ENCODE data around the gene AP3M1.
A peak's percentile ranks its signal among the peaks of the same experiment; 100 is the strongest.

AP3M1 gene

GRCh38 chr10:74111799-74112198, 38.8 kb downstream of the AP3M1 start:
- Mint-ChIP-seq H3K4me3 (no peak overlapping the region), H3K27me3 (no peaks in the 10 kb centered on the region), H3K4me1 (ENCODE audit: low read depth) (peaks cover 7% of the 10 kb centered on the region), H3K9me3 (ENCODE audit: low read depth) (no peaks in the 10 kb centered on the region), H3K36me3 (peaks cover 23% of the 10 kb centered on the region), H3K27ac (no peak overlapping the region)

DNA sequence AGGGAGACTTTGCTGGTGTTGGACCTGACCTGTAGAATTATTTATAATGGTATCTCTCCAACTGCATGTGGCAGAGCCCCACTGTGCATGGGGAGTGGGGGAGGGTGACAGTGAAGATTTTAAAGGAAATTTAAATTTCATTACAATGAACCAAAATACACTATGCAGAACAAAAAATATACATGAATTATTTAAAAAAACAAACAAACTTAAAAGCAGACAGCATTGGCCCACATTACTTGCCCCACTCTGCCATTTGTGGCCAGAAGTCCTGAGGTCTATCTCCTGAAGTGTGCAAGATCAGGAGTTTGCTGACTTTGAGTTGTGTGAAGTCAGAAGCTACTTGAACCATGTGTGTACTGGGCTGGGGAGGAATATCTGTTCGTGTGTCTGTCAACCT, 40.5 kb downstream of the AP3M1 start:
- H3K36me3 Mint-ChIP-seq = peaks cover 20% of the 10 kb centered on the region
- H3K4me1 Mint-ChIP-seq (ENCODE audit: low read depth) = no peaks in the 10 kb centered on the region
- H3K4me3 Mint-ChIP-seq = no peak overlapping the region
- no peak overlapping the region for H3K27ac Mint-ChIP-seq
- H3K27me3 Mint-ChIP-seq = no peaks in the 10 kb centered on the region
- H3K9me3 Mint-ChIP-seq (ENCODE audit: low read depth) = no peaks in the 10 kb centered on the region

GRCh38 chr10:74109452-74109851, 41.2 kb downstream of the AP3M1 start:
- Mint-ChIP-seq H3K27ac (peak overlapping the region; percentile 34), H3K27me3 (no peaks in the 10 kb centered on the region), H3K36me3 (peaks cover 23% of the 10 kb centered on the region), H3K4me3 (no peak overlapping the region), H3K4me1 (ENCODE audit: low read depth) (no peaks in the 10 kb centered on the region), H3K9me3 (ENCODE audit: low read depth) (no peaks in the 10 kb centered on the region)

GRCh38 chr10:74107391-74107790, 43.2 kb downstream of the AP3M1 start:
- Mint-ChIP-seq H3K27ac (peak overlapping the region; percentile 61), H3K9me3 (ENCODE audit: low read depth) (no peaks in the 10 kb centered on the region), H3K27me3 (no peaks in the 10 kb centered on the region), H3K36me3 (peaks cover 23% of the 10 kb centered on the region), H3K4me1 (ENCODE audit: low read depth) (no peaks in the 10 kb centered on the region), H3K4me3 (no peak overlapping the region)

DNA sequence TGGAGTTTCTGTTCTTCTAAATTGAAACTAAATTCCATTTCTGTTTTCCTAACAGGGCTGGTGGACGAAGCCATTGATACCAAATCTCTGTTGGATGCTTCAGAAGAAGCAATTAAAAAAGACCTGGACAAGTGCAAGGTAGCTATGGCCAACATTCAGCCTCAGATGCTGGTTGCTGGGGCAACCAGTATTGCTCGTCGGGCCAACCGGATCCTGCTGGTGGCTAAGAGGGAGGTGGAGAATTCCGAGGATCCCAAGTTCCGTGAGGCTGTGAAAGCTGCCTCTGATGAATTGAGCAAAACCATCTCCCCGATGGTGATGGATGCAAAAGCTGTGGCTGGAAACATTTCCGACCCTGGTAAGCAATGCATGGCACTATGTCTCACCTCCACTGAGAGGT, 45.6 kb downstream of the AP3M1 start:
- Mint-ChIP-seq H3K27me3 (no peaks in the 10 kb centered on the region), H3K4me1 (ENCODE audit: low read depth) (no peaks in the 10 kb centered on the region), H3K36me3 (peaks cover 20% of the 10 kb centered on the region), H3K9me3 (ENCODE audit: low read depth) (no peaks in the 10 kb centered on the region), H3K4me3 (no peak overlapping the region), H3K27ac (no peak overlapping the region)

DNA sequence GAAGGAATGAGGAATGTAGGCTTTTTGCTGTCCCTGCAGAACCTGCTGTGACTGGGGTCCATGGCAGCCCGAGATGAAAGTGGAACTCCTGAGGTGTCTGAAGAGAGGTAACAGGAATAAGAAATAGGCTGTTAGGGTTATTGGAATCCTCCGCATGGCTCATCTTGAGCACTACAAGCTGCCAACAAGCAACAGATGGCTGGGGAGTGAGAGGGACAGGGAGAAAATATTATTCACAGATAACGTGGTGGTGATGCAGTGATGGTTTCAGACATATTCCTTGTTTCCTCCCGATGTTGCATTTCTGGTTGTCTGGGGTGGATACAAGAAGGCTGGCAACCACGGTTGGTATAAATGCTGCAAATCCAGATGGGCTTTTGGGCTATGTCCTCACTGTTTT, 46.1 kb downstream of the AP3M1 start:
- Mint-ChIP-seq H3K27ac (no peak overlapping the region), H3K27me3 (no peaks in the 10 kb centered on the region), H3K4me1 (ENCODE audit: low read depth) (no peaks in the 10 kb centered on the region), H3K9me3 (ENCODE audit: low read depth) (no peaks in the 10 kb centered on the region), H3K36me3 (peaks cover 18% of the 10 kb centered on the region), H3K4me3 (no peak overlapping the region)

GRCh38 chr10:74103560-74104258, 46.9 kb downstream of the AP3M1 start:
- Mint-ChIP-seq H3K36me3 (peaks cover 15% of the 10 kb centered on the region), H3K4me3 (no peak overlapping the region), H3K9me3 (ENCODE audit: low read depth) (no peaks in the 10 kb centered on the region), H3K4me1 (ENCODE audit: low read depth) (no peaks in the 10 kb centered on the region), H3K27me3 (no peaks in the 10 kb centered on the region), H3K27ac (no peak overlapping the region)

GRCh38 chr10:74099836-74100235, 50.8 kb downstream of the AP3M1 start:
- peaks cover 12% of the 10 kb centered on the region for H3K36me3 Mint-ChIP-seq
- H3K9me3 Mint-ChIP-seq (ENCODE audit: low read depth) = no peaks in the 10 kb centered on the region
- no peaks in the 10 kb centered on the region for H3K27me3 Mint-ChIP-seq
- no peaks in the 10 kb centered on the region for H3K4me1 Mint-ChIP-seq (ENCODE audit: low read depth)
- no peak overlapping the region for H3K27ac Mint-ChIP-seq
- H3K4me3 Mint-ChIP-seq = no peak overlapping the region

DNA sequence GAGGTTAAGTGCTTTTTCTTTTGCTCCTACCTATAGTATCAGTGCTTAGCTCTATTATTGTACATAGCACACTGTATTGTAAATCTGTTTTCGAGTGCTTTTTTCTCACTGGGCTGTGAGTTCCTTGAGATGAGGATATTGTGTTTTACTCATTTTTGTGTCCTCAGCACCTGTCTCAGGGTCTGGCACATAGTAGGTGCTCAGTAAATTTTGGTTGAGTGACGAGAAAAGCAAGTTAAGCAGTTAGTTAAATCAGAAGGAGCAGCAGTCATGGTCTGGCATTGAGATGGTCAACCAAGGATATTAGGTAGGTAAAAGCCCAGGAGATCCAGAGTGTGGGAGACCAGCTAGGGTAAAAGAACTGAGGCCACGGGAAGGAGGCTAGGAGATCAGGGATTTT, 51.2 kb downstream of the AP3M1 start:
- no peaks in the 10 kb centered on the region for H3K9me3 Mint-ChIP-seq (ENCODE audit: low read depth)
- no peak overlapping the region for H3K4me3 Mint-ChIP-seq
- peaks cover 9% of the 10 kb centered on the region for H3K36me3 Mint-ChIP-seq
- no peaks in the 10 kb centered on the region for H3K4me1 Mint-ChIP-seq (ENCODE audit: low read depth)
- H3K27ac Mint-ChIP-seq = no peak overlapping the region
- H3K27me3 Mint-ChIP-seq = no peaks in the 10 kb centered on the region

DNA sequence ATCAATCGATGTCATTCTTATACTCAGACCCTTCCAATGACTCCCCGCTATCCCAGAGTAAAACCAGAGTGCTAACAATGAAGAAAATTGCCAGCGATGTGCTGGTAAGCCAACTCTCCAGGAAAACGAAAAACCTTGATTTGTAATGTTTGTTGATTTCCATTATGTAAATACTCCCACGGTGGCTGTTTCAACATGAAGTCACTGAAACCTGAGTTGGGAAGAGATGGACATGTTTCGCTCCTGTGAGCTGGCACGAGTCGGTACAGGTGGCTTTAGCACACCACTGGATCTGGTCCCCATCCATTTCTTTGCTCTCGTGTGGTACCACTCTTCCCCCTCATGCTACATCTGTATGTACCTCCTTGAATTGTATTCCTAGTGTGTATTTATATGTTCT, 52.9 kb downstream of the AP3M1 start:
- H3K9me3 Mint-ChIP-seq (ENCODE audit: low read depth) = no peaks in the 10 kb centered on the region
- H3K36me3 Mint-ChIP-seq = peaks cover 6% of the 10 kb centered on the region
- H3K4me1 Mint-ChIP-seq (ENCODE audit: low read depth) = no peaks in the 10 kb centered on the region
- H3K27ac Mint-ChIP-seq = no peak overlapping the region
- no peaks in the 10 kb centered on the region for H3K27me3 Mint-ChIP-seq
- no peak overlapping the region for H3K4me3 Mint-ChIP-seq

GRCh38 chr10:74096777-74097176, 53.9 kb downstream of the AP3M1 start:
- H3K4me1 Mint-ChIP-seq (ENCODE audit: low read depth) = no peaks in the 10 kb centered on the region
- peaks cover 6% of the 10 kb centered on the region for H3K36me3 Mint-ChIP-seq
- no peaks in the 10 kb centered on the region for H3K27me3 Mint-ChIP-seq
- no peak overlapping the region for H3K4me3 Mint-ChIP-seq
- no peaks in the 10 kb centered on the region for H3K9me3 Mint-ChIP-seq (ENCODE audit: low read depth)
- no peak overlapping the region for H3K27ac Mint-ChIP-seq

DNA sequence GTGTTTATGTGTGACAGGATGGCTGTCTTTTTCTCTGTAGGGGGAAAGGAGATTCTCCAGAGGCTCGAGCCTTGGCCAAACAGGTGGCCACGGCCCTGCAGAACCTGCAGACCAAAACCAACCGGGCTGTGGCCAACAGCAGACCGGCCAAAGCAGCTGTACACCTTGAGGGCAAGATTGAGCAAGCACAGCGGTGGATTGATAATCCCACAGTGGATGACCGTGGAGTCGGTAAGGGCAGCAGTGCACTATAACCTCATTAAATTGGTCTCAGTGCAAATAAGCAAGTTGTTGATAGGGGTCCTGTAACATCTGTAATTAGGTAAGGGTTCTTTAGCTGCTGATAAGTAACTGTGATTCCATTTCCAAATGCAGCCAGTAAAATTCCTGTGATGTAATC, 56.4 kb downstream of the AP3M1 start:
- H3K9me3 Mint-ChIP-seq (ENCODE audit: low read depth) = no peaks in the 10 kb centered on the region
- H3K4me3 Mint-ChIP-seq = no peak overlapping the region
- no peaks in the 10 kb centered on the region for H3K4me1 Mint-ChIP-seq (ENCODE audit: low read depth)
- no peaks in the 10 kb centered on the region for H3K27me3 Mint-ChIP-seq
- peaks cover 18% of the 10 kb centered on the region for H3K36me3 Mint-ChIP-seq
- no peak overlapping the region for H3K27ac Mint-ChIP-seq

DNA sequence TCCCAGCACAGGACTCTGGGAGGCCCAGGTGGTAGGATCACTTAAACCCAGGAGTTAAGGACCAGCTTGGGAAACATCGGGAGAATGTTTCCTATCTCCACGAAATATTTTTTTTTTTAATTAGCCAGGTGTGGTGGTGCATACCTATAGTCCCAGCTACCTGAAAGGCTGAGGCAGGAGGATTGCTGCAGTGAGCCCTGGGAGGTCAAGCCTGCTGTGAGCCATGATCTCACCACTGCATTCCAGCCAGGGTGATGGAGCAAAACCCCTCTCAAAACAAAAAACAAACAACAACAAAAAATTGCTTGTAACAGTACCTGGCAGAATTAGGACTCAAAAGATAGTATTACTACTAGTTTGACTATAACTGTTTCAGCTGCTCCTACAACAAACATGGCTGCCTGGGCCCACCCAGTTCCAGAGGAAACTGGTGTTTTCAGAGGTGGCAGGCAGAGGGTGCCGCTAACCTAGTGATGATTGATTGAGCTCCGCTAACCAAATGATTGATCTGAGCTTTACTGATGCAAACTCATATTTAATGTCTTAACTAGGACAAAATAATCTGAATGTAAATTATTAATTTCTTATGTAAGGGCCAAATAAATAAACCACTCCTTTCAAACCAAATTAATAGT, 57.0 kb downstream of the AP3M1 start:
- H3K9me3 Mint-ChIP-seq (ENCODE audit: low read depth) = no peaks in the 10 kb centered on the region
- no peak overlapping the region for H3K27ac Mint-ChIP-seq
- peaks cover 20% of the 10 kb centered on the region for H3K36me3 Mint-ChIP-seq
- no peaks in the 10 kb centered on the region for H3K4me1 Mint-ChIP-seq (ENCODE audit: low read depth)
- no peak overlapping the region for H3K4me3 Mint-ChIP-seq
- H3K27me3 Mint-ChIP-seq = no peaks in the 10 kb centered on the region

- Mint-ChIP-seq H3K4me1 (ENCODE audit: low read depth) (no peaks in the 10 kb centered on the region), H3K36me3 (peaks cover 19% of the 10 kb centered on the region), H3K27ac (no peak overlapping the region), H3K9me3 (ENCODE audit: low read depth) (no peaks in the 10 kb centered on the region), H3K4me3 (no peak overlapping the region), H3K27me3 (no peaks in the 10 kb centered on the region)
Measured at GRCh38 chr10:74092372-74092771, 58.3 kb downstream of the AP3M1 start.

GRCh38 chr10:74088722-74089121, 61.9 kb downstream of the AP3M1 start:
- no peaks in the 10 kb centered on the region for H3K9me3 Mint-ChIP-seq (ENCODE audit: low read depth)
- no peaks in the 10 kb centered on the region for H3K4me1 Mint-ChIP-seq (ENCODE audit: low read depth)
- no peak overlapping the region for H3K4me3 Mint-ChIP-seq
- H3K27me3 Mint-ChIP-seq = no peaks in the 10 kb centered on the region
- H3K27ac Mint-ChIP-seq = no peak overlapping the region
- peaks cover 16% of the 10 kb centered on the region for H3K36me3 Mint-ChIP-seq

GRCh38 chr10:74086317-74086716, 64.3 kb downstream of the AP3M1 start:
- no peak overlapping the region for H3K27ac Mint-ChIP-seq
- H3K4me1 Mint-ChIP-seq (ENCODE audit: low read depth) = peaks cover under 1% of the 10 kb centered on the region
- H3K9me3 Mint-ChIP-seq (ENCODE audit: low read depth) = no peaks in the 10 kb centered on the region
- H3K36me3 Mint-ChIP-seq = peaks cover 23% of the 10 kb centered on the region
- no peaks in the 10 kb centered on the region for H3K27me3 Mint-ChIP-seq
- H3K4me3 Mint-ChIP-seq = no peak overlapping the region
